Astrocyte (in vitro differentiated cells and primary cell): ENCODE data around the gene MRPL57. TPM values are rescaled to one million over a fixed set of nuclear protein-coding genes. Genes with fewer than 3 reads are reported as not detected.
A peak's percentile ranks its signal among the peaks of the same experiment; 100 is the strongest.
"Not testable (repeated sequence)": the region's sequence is repeated elsewhere in the genome, so short reads cannot be mapped to it uniquely, and the experiment has no call there.

ENCODE experiments used
- DNase-seq: peaks from one replicate; pipeline ENCODE4 v3.0.0-alpha.2; 2010; ENCODE audit warnings: low read depth
- FAIRE-seq: peaks from 2 replicates; lab custom pipeline; 2011; peaks lifted over from hg19 to GRCh38; lab: Jason Lieb, UNC
- H2AFZ ChIP-seq: 2 replicates; pipeline ENCODE4 v1.6.0; 2012; ENCODE audit warnings: low read depth, low read length, inconsistent platforms
- H3K27ac ChIP-seq: 2 replicates; pipeline ENCODE4 v1.5.1; 2011; ENCODE audit warnings: low read depth, low read length, inconsistent platforms
- H3K27me3 ChIP-seq: 2 replicates; pipeline ENCODE4 v1.6.0; 2011; ENCODE audit warnings: low read length, inconsistent platforms; ENCODE audit not compliant: insufficient read depth
- H3K36me3 ChIP-seq: 2 replicates; pipeline ENCODE4 v1.5.1; 2011; ENCODE audit warnings: low read length, inconsistent platforms; ENCODE audit not compliant: insufficient read depth
- H3K4me1 ChIP-seq: 2 replicates; pipeline ENCODE4 v1.5.1; 2011; ENCODE audit warnings: low read length, inconsistent platforms; ENCODE audit not compliant: insufficient read depth
- H3K4me2 ChIP-seq: 2 replicates; pipeline ENCODE4 v1.6.0; 2012; ENCODE audit warnings: low read length, inconsistent platforms
- H3K4me3 ChIP-seq: 2 replicates; pipeline ENCODE4 v1.5.1; 2011; ENCODE audit warnings: low read depth, mild to moderate bottlenecking, low read length, inconsistent platforms; ENCODE audit not compliant: insufficient read depth
- H3K79me2 ChIP-seq: 2 replicates; pipeline ENCODE4 v1.6.0; 2012; ENCODE audit warnings: mild to moderate bottlenecking, low read length, inconsistent platforms; ENCODE audit not compliant: insufficient read depth
- H3K9ac ChIP-seq: 2 replicates; pipeline ENCODE4 v1.6.0; 2012; ENCODE audit warnings: mild to moderate bottlenecking, low read length, inconsistent platforms
- H3K9me3 ChIP-seq: 2 replicates; pipeline ENCODE4 v1.5.1; 2012; ENCODE audit warnings: low read depth, mild to moderate bottlenecking, low read length, inconsistent platforms; ENCODE audit not compliant: insufficient read depth
- H4K20me1 ChIP-seq: 2 replicates; pipeline ENCODE4 v1.6.0; 2012; ENCODE audit warnings: low read length, inconsistent platforms; ENCODE audit not compliant: insufficient read depth
- H3K27ac Mint-ChIP-seq: one replicate; pipeline ENCODE4 v1.8.0; 2021; ENCODE audit warnings: mild to moderate bottlenecking, mixed read lengths; ENCODE audit not compliant: unreplicated experiment
- H3K27me3 Mint-ChIP-seq: one replicate; pipeline ENCODE4 v1.8.0; 2021; ENCODE audit warnings: low read depth, mixed read lengths; ENCODE audit not compliant: unreplicated experiment
- H3K36me3 Mint-ChIP-seq: one replicate; pipeline ENCODE4 v1.8.0; 2021; ENCODE audit warnings: low read depth, mixed read lengths; ENCODE audit not compliant: unreplicated experiment
- H3K4me1 Mint-ChIP-seq: one replicate; pipeline ENCODE4 v1.8.0; 2021; ENCODE audit warnings: low read depth, mixed read lengths; ENCODE audit not compliant: unreplicated experiment
- H3K4me3 Mint-ChIP-seq: one replicate; pipeline ENCODE4 v1.8.0; 2021; ENCODE audit warnings: mild to moderate bottlenecking, moderate library complexity, mixed read lengths; ENCODE audit not compliant: unreplicated experiment
- H3K9me3 Mint-ChIP-seq: one replicate; pipeline ENCODE4 v1.8.0; 2021; ENCODE audit warnings: mild to moderate bottlenecking, mixed read lengths; ENCODE audit not compliant: unreplicated experiment
- EZH2 ChIP-seq: IDR thresholded peaks from 2 replicates; pipeline ENCODE4 v1.6.1; 2012; ENCODE audit warnings: mild to moderate bottlenecking, low read length, inconsistent platforms; ENCODE audit not compliant: insufficient read depth
- total RNA-seq: library from RNA; stranded (reverse); gene quantifications from 2 replicates; pipeline ENCODE4 v1.2.1, GENCODE V29; 2021
- TF ChIP-seq, protein P1 (sequence below): IDR thresholded peaks from 2 replicates; pipeline ENCODE4 v1.5.1; 2011; ENCODE audit warnings: low read depth, mild to moderate bottlenecking, inconsistent platforms, low read length, moderate library complexity; ENCODE audit not compliant: insufficient read depth

The MRPL57 gene
- total RNA-seq, 1 donor from 2014 or later: 14.2 TPM

DNA sequence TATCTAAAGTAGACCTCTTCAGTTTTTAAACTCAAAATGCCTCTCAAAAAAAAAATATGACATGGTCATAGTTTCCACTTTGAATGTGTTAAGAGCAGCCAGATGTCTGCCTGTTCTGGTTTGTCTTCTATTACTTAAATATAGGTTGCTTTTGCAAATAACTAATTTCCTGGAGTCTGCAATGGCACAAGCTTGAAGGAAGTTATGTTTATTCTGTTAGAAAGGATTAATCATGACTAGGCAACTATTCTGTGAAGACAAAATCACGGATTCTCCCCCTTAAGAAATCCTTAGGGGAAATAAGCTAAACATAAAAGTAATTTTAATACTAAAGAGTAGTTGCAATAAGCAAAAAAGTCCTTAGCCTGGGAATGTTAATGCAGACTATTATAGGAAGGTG lies 26.4 kb upstream of the MRPL57 start:
- H3K27me3 ChIP-seq: no peaks in the 10 kb centered on the region
- Mint-ChIP-seq H3K27ac (no peak overlapping the region), H3K9me3 (no peaks in the 10 kb centered on the region), H3K36me3 (no peaks in the 10 kb centered on the region), H3K27me3 (no peaks in the 10 kb centered on the region), H3K4me3 (no peak overlapping the region), H3K4me1 (peaks cover 10% of the 10 kb centered on the region)
- TF ChIP-seq EZH2: no peak
- TF ChIP-seq, protein P1, sequence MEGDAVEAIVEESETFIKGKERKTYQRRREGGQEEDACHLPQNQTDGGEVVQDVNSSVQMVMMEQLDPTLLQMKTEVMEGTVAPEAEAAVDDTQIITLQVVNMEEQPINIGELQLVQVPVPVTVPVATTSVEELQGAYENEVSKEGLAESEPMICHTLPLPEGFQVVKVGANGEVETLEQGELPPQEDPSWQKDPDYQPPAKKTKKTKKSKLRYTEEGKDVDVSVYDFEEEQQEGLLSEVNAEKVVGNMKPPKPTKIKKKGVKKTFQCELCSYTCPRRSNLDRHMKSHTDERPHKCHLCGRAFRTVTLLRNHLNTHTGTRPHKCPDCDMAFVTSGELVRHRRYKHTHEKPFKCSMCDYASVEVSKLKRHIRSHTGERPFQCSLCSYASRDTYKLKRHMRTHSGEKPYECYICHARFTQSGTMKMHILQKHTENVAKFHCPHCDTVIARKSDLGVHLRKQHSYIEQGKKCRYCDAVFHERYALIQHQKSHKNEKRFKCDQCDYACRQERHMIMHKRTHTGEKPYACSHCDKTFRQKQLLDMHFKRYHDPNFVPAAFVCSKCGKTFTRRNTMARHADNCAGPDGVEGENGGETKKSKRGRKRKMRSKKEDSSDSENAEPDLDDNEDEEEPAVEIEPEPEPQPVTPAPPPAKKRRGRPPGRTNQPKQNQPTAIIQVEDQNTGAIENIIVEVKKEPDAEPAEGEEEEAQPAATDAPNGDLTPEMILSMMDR: no peak
- H3K4me1 ChIP-seq: peaks cover 9% of the 10 kb centered on the region
- H3K79me2 ChIP-seq: peaks cover 8% of the 10 kb centered on the region
- no peak overlapping the region for H3K9ac ChIP-seq
- peak overlapping the region; percentile 36 for H3K4me2 ChIP-seq
- DNase-seq (no peak), FAIRE-seq (no peak)
- no peaks in the 10 kb centered on the region for H3K9me3 ChIP-seq
- H3K36me3 ChIP-seq: peaks cover 18% of the 10 kb centered on the region
- no peak overlapping the region for H3K4me3 ChIP-seq
- H2AFZ ChIP-seq: no peak overlapping the region
- peak overlapping the region; percentile 34 for H3K27ac ChIP-seq
- peaks cover 14% of the 10 kb centered on the region for H4K20me1 ChIP-seq

DNA sequence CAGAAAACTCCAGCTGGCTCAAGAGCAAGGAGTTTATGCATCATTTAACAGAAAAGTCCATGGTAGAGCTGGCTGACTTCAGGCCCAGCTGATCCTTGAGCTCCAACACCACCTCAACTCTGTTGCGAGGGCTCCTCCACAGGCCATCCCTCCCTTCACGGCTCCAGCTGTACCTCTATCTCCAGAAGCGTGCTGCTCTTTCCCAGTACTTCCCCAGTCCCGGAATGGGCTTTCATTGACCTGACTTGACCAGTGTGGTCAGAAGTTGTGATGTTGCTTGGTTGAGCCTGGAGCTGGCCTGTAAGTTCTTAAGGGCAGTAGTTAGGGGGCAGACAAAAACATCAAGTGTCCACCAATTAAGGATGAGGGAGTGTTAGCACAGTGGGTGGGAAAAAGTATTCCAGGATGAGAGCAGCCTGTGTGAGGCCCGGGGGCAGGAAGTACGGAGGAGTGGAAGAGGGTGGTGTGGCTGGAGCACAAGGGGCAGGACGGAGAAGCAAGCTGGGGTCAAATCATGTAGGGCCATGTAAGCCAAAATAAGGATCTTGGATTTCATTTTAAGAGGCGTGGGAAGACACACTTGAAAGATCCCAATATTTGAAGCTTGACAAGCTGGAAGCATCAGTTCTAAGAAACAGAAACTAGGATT lies 24.1 kb upstream of the MRPL57 start:
- Mint-ChIP-seq H3K27me3 (no peaks in the 10 kb centered on the region), H3K4me3 (no peak overlapping the region), H3K27ac (no peak overlapping the region), H3K36me3 (no peaks in the 10 kb centered on the region), H3K9me3 (no peaks in the 10 kb centered on the region), H3K4me1 (peaks cover 10% of the 10 kb centered on the region)
- H3K4me1 ChIP-seq: peaks cover 9% of the 10 kb centered on the region
- H4K20me1 ChIP-seq: no peaks in the 10 kb centered on the region
- H2AFZ ChIP-seq: no peak overlapping the region
- FAIRE-seq (no peak), DNase-seq (no peak)
- H3K36me3 ChIP-seq: peaks cover 20% of the 10 kb centered on the region
- TF ChIP-seq, protein P1: no peak
- no peak for TF ChIP-seq EZH2
- no peaks in the 10 kb centered on the region for H3K9me3 ChIP-seq
- H3K4me2 ChIP-seq: no peak overlapping the region
- H3K4me3 ChIP-seq: no peak overlapping the region
- no peak overlapping the region for H3K9ac ChIP-seq
- H3K27me3 ChIP-seq: no peaks in the 10 kb centered on the region
- H3K27ac ChIP-seq: no peak overlapping the region
- H3K79me2 ChIP-seq: no peaks in the 10 kb centered on the region

DNA sequence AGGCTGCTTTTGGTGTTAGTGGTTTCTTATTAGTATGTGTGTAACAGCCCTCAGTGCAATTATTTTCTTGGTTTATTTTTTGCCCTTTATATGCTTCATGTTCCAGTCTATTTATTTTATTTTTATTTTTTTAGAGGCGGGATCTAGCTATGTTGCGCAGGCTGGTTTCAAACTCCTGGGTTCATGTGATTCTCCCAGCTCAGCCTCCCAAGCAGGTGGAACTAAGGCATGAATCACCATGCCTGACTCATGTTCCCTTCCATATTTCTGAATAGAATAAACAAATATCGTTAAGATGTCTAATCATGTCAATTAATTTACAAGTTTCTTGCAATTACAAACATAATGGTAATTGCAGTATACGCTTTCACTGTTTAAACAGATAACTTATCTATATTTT lies 11.8 kb upstream of the MRPL57 start:
- no peak overlapping the region for H3K27ac ChIP-seq
- no peaks in the 10 kb centered on the region for H3K27me3 Mint-ChIP-seq
- H3K9ac ChIP-seq: no peak overlapping the region
- no peaks in the 10 kb centered on the region for H3K36me3 Mint-ChIP-seq
- H2AFZ ChIP-seq: no peak overlapping the region
- FAIRE-seq (no peak), DNase-seq (no peak)
- H3K4me1 Mint-ChIP-seq: no peaks in the 10 kb centered on the region
- H3K4me2 ChIP-seq: no peak overlapping the region
- H3K36me3 ChIP-seq: peaks cover 2% of the 10 kb centered on the region
- H3K4me3 ChIP-seq: no peak overlapping the region
- no peaks in the 10 kb centered on the region for H4K20me1 ChIP-seq
- H3K79me2 ChIP-seq: peaks cover 4% of the 10 kb centered on the region
- H3K27ac Mint-ChIP-seq: no peak overlapping the region
- H3K4me3 Mint-ChIP-seq: no peak overlapping the region
- no peaks in the 10 kb centered on the region for H3K9me3 ChIP-seq
- H3K27me3 ChIP-seq: no peaks in the 10 kb centered on the region
- no peaks in the 10 kb centered on the region for H3K4me1 ChIP-seq
- H3K9me3 Mint-ChIP-seq: no peaks in the 10 kb centered on the region
- no peak for TF ChIP-seq EZH2
- TF ChIP-seq, protein P1: no peak

DNA sequence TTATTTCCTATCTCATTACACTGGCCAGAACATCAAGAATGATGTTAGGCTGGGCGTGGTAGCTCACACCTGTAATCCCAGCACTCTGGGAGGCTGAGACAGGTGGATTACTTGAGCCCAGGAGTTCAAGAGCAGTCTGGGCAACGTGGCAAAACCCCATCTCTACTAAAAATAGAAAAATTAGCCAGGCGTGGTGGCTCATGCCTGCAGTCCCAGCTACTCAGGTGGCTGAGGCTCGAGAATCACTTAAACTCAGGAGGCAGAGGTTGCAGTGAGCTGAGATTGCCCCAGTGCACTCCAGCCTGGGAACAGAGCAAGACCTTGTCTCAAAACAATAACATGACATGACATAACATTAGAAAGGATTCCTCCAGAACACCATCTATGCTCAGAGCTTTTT lies 10.9 kb upstream of the MRPL57 start:
- H3K27me3 Mint-ChIP-seq, H3K36me3 ChIP-seq, H3K9me3 ChIP-seq, H3K4me3 ChIP-seq, H3K9me3 Mint-ChIP-seq, H3K27me3 ChIP-seq, H4K20me1 ChIP-seq, H3K4me3 Mint-ChIP-seq, H3K4me1 Mint-ChIP-seq, H3K4me1 ChIP-seq, H3K27ac ChIP-seq, H3K36me3 Mint-ChIP-seq, DNase-seq, H3K27ac Mint-ChIP-seq, H2AFZ ChIP-seq, H3K79me2 ChIP-seq, H3K9ac ChIP-seq, FAIRE-seq, H3K4me2 ChIP-seq: not testable (repeated sequence)
